Measurements from ENCODE around the gene ATL2.

ATL2 gene

GRCh38 chr2:38353402-38353801 is 23.7 kb downstream of the ATL2 start:
- Histone ChIP-seq H3K27ac (ENCODE audit: low read length) (no peak overlapping the region), H3K36me3 (ENCODE audit: insufficient read depth, low read length) (peaks cover 3% of the 10 kb centered on the region; the same call in 1 of the 2 replicates), H3K9me3 (ENCODE audit: insufficient read depth, low read length, severe bottlenecking) (peaks cover 2% of the 10 kb centered on the region), H3K79me2 (ENCODE audit: insufficient read depth, low read length) (peaks cover 87% of the 10 kb centered on the region), H3K27me3 (ENCODE audit: insufficient read depth, low read length, poor library complexity) (no peaks in the 10 kb centered on the region), H3K4me1 (ENCODE audit: insufficient read depth, low read length) (no peaks in the 10 kb centered on the region), H4K20me1 (ENCODE audit: insufficient read depth, low read length) (peaks cover 11% of the 10 kb centered on the region; the same call in 1 of the 2 replicates), H2AFZ (ENCODE audit: low read depth, low read length) (no peak overlapping the region), H3K9ac (ENCODE audit: low read depth, low read length) (no peak overlapping the region), H3K4me3 (ENCODE audit: low read depth in 1 of 2, low read length in 2 of 2) (no peak overlapping the region), H3K4me2 (ENCODE audit: insufficient read depth, low read length) (no peak overlapping the region)
- DNase-seq, result no peak
- ATAC-seq (ENCODE audit: insufficient read depth, low read depth), result no peak
- no peak for TF ChIP-seq CTCF (IDR thresholded peaks at IDR 0.05; ENCODE audit: borderline replicate concordance, extremely low read depth, low read length, poor library complexity, severe bottlenecking)
- no peak for TF ChIP-seq EZH2 (IDR thresholded peaks at IDR 0.05; ENCODE audit: borderline replicate concordance, low read depth, low read length, severe bottlenecking)

GRCh38 chr2:38352336-38352735 is 24.7 kb downstream of the ATL2 start:
- ATAC-seq (ENCODE audit: insufficient read depth, low read depth), result no peak
- Histone ChIP-seq H3K4me3 (ENCODE audit: low read depth in 1 of 2, low read length in 2 of 2) (no peak overlapping the region), H3K27me3 (ENCODE audit: insufficient read depth, low read length, poor library complexity) (no peaks in the 10 kb centered on the region)

GRCh38 chr2:38345323-38346038 is 31.6 kb downstream of the ATL2 start:
- no peak for DNase-seq
- ATAC-seq (ENCODE audit: insufficient read depth, low read depth), result no peak
- Histone ChIP-seq H3K4me1 (ENCODE audit: insufficient read depth, low read length) (no peaks in the 10 kb centered on the region), H3K4me2 (ENCODE audit: insufficient read depth, low read length) (no peak overlapping the region), H3K9me3 (ENCODE audit: insufficient read depth, low read length, severe bottlenecking) (peaks cover 2% of the 10 kb centered on the region), H3K27me3 (ENCODE audit: insufficient read depth, low read length, poor library complexity) (no peaks in the 10 kb centered on the region), H3K9ac (ENCODE audit: low read depth, low read length) (no peak overlapping the region), H3K36me3 (ENCODE audit: insufficient read depth, low read length) (peaks cover 39% of the 10 kb centered on the region), H3K4me3 (ENCODE audit: low read depth in 1 of 2, low read length in 2 of 2) (no peak overlapping the region), H3K79me2 (ENCODE audit: insufficient read depth, low read length) (peaks cover 59% of the 10 kb centered on the region), H4K20me1 (ENCODE audit: insufficient read depth, low read length) (peaks cover 16% of the 10 kb centered on the region; the same call in 1 of the 2 replicates), H3K27ac (ENCODE audit: low read length) (no peak overlapping the region), H2AFZ (ENCODE audit: low read depth, low read length) (no peak overlapping the region)
- no peak for TF ChIP-seq EZH2 (IDR thresholded peaks at IDR 0.05; ENCODE audit: borderline replicate concordance, low read depth, low read length, severe bottlenecking)
- no peak for TF ChIP-seq CTCF (IDR thresholded peaks at IDR 0.05; ENCODE audit: borderline replicate concordance, extremely low read depth, low read length, poor library complexity, severe bottlenecking)

More at GRCh38 chr2:38352336-38352735, 24.7 kb downstream of the ATL2 start:
- Histone ChIP-seq H3K9ac (ENCODE audit: low read depth, low read length) (no peak overlapping the region), H3K4me1 (ENCODE audit: insufficient read depth, low read length) (no peaks in the 10 kb centered on the region), H3K9me3 (ENCODE audit: insufficient read depth, low read length, severe bottlenecking) (peaks cover 2% of the 10 kb centered on the region), H3K4me2 (ENCODE audit: insufficient read depth, low read length) (no peak overlapping the region), H2AFZ (ENCODE audit: low read depth, low read length) (no peak overlapping the region), H3K27ac (ENCODE audit: low read length) (no peak overlapping the region), H3K36me3 (ENCODE audit: insufficient read depth, low read length) (peaks cover 3% of the 10 kb centered on the region; the same call in 1 of the 2 replicates), H3K79me2 (ENCODE audit: insufficient read depth, low read length) (peaks cover 88% of the 10 kb centered on the region), H4K20me1 (ENCODE audit: insufficient read depth, low read length) (peaks cover 17% of the 10 kb centered on the region; the same call in 1 of the 2 replicates)
- DNase-seq, result no peak
- TF ChIP-seq CTCF (IDR thresholded peaks at IDR 0.05; ENCODE audit: borderline replicate concordance, extremely low read depth, low read length, poor library complexity, severe bottlenecking) (no peak), EZH2 (IDR thresholded peaks at IDR 0.05; ENCODE audit: borderline replicate concordance, low read depth, low read length, severe bottlenecking) (no peak)

All from DND-41 (cell line).